ENCODE data around the gene MARCHF3.
"Not testable (repeated sequence)": the region's sequence is repeated elsewhere in the genome, so short reads cannot be mapped to it uniquely, and the experiment has no call there.

Gene MARCHF3, protein sequence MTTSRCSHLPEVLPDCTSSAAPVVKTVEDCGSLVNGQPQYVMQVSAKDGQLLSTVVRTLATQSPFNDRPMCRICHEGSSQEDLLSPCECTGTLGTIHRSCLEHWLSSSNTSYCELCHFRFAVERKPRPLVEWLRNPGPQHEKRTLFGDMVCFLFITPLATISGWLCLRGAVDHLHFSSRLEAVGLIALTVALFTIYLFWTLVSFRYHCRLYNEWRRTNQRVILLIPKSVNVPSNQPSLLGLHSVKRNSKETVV

DNA sequence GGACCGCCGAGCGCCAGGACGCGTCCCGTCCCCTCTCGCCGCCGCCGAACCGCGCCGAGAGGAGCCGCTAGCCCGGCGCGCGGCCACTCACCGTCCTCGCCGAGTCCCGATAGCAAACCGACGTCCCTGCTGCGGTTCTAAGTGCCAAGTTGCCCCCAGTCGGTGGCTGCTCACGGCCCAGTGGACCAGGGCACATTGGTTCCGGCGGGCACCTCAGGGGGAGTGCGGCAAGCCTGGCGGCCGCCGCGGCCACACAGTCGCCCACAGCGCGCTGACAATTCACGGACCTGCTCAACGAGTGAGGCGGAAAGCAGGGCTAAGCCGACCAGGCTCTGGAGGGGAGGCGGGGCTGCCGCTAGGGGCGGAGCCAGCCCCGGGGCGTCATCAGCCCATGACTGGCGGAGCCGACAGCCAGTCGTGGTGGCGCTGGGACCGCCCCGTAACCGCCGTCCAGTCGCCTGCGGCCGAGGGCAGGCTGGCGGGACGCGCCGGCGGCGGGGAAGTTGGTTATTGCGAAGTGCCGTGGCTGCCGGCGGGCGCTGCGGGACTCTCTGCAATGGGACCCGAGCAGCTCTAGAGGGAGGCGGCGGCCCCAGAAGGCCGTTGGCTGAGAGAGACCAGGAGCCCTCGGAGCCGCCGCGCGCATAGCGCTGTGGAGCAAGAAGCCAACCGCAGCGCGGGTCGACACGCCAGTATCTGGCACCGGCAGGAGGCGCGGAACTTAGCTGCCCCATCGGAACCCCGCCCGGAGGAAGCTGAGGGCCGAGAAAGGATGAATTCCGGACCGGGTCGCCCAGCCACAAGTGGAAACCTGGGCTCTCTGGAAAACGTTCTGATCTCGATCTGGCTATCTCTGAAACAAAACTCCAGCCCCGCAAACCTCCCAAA lies at the start of gene MARCHF3:
Gene MARCHF3, minus strand, starts transcription at position 300 of the 888 bp plus-strand sequence. CDS start 112,387 bp downstream, outside the sequence.
- H3K4me3 ChIP-seq (ENCODE audit: low read depth, low read length), result peak within 1 kb of the TSS; percentile 80

DNA sequence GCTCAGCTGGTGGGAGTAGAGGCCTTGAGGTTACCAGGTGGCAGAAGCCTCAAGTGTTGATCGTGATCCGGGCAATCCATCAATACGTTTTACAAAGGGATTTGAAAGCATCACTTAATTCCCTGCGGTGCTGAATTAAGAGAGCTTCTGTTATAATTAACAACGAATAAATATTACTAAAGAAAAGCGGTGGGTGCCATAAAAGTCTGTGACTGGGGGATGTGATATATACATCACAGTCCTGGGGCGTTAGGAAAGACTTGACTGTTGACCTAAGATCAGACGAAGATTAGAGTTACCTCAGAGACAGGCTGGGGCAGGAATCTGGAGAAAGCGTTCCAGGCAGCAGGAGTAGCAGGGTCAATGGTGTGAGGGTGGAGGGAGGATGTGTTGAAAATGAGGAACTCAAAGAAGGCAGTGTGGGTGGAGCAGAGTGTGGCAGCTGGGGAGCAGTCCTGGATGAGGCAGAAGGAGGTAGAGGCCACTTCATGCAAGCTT lies 49.7 kb upstream of the MARCHF3 start:
- no peak overlapping the region for H3K4me3 ChIP-seq (ENCODE audit: low read depth, low read length)

DNA sequence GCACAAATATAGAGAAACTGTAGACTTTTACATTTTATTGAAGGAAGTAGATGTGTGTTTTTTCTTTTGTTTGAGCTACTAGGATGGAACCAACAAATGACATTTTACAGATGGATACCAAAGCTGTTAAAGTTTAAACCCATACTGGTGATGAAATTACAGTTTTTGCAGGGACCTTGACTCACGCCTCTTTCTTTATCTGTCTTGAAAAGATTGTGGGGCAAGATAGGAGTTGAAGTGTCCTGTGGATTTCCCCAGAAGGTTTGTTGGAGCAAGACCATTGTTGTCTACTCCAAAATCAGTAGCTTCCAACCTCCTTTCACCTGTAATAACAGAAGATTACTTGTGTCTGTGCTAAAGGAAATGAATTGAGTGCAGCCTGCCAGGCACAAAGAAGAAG lies 47.0 kb upstream of the MARCHF3 start:
- H3K4me3 ChIP-seq (ENCODE audit: low read depth, low read length), result no peak overlapping the region

DNA sequence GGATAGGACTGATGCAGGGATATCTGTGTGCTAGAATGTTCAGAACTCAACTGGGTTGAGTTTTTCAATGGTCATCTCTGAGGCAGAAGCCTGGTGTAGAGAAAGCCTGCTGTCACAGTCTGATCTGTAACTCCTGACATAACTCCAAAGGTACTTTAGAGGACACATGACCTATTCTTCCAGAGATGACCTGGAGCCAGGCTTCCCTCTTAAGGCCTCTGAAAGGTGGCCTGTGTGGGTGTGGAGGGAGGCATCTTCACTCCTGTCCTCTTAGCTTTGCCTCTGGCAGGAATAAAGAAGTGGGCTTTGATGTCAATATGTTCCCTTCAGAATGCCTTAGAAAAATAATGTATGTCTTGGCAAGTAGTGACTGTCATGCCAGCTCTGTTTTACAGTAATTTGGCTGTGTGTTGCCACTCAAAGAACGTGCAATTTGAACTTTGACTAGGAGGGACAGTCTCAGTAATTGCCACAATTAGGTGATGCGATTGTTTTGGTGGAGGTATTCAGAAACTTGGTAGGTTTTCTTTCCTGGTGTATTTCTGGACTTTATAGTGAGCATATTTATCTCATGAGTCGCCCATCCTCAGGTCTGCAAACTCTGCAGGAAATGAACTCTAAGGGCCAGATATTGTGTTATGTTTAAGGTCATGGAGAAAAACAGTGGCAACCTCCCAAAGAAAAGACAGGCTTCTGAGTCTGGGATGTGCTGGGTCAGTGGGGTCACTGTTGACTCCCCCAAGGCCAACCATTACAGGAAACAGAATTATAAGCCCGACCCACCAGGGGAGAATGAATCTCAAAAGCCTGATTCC lies 46.2 kb upstream of the MARCHF3 start:
- no peak overlapping the region for H3K4me3 ChIP-seq (ENCODE audit: low read depth, low read length)

DNA sequence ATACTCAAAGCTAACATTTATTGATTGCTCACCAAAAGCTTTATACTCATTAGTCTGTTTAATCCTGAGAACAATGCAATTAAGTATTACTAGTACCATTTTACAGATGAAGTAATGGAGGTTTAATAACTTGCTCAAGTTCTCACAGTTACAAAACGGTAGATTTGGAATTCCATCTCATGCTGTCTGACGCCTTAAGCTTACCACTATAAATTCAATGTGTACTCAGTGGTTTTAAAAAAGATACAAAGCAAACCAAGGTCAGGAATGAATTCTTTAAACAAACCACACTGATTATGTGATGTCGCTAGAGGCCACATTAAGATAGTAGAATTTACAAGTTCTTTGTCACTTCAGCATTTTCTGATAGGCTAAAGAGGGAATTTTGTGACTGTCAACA lies 44.1 kb upstream of the MARCHF3 start:
- no peak overlapping the region for H3K4me3 ChIP-seq (ENCODE audit: low read depth, low read length)

DNA sequence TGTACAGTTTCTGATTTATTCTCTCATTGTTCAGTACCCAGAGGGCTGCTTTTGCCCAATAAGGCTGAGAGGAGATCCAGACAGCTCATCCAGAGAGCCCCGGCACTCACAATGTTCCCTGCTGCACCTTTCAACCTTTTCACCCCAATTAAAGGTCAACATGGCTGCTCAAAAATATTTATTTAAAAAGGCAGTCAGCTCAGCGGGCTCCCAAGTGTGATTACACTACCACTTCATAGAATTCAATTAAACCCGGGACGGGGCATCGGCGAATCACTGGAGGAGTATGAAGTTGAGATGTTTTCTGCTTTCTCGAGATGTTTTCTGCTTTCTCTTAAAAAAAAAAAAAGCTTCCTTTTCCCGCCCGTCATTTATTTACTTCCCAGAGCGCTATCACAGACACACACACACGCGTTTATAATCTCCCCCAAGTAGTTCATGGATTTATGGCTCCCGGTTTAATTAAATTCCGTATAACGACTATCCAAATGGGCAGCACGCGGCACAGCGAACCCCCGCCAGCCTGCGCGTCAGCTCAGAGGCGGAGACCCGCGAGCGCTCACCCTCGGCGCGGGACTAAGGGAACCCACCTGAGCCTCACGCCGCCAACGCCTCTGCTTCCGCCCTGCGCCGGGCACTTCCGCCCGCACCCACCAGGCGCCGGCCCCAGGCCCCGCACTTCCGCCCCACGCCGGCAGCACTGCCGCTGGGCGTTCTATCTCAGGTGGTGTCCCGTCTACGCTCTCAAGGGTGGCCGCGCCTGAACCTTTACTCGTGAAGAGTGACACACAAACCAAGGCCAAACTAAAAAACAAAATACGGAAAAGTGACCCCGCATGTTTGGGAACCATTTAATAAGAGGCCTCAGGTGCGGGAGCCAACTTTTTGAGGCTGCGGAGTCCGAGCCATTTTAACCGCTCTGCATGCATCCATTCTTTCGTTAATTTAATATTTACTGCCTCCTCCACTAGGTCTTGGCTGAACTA lies 42.8 kb upstream of the MARCHF3 start, which contains the start of gene C5orf63:
Gene C5orf63, minus strand, starts transcription at position 642 of the 986 bp plus-strand sequence. CDS start 14,507 bp downstream, outside the sequence.
- no peak within 1 kb of the TSS for H3K4me3 ChIP-seq (ENCODE audit: low read depth, low read length)

DNA sequence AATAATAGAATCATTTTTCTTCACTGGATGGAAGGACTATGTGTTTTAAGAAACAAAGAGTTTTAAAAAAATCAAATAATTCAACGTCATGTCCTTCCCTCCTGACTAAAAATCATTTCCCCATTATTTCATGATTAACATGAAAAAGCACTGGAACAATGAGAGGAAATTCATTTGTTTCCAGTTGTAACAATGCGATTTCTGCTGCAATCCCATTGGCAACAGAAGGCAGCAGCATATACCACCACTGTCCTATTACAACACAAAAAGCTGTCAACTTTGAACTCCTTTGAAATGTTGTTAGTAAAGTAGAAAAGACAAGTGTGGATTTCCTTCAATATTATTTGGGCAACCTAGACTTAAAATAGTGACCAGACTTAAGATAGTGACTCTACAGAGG lies 39.9 kb upstream of the MARCHF3 start:
- no peak overlapping the region for H3K4me3 ChIP-seq (ENCODE audit: low read depth, low read length)

DNA sequence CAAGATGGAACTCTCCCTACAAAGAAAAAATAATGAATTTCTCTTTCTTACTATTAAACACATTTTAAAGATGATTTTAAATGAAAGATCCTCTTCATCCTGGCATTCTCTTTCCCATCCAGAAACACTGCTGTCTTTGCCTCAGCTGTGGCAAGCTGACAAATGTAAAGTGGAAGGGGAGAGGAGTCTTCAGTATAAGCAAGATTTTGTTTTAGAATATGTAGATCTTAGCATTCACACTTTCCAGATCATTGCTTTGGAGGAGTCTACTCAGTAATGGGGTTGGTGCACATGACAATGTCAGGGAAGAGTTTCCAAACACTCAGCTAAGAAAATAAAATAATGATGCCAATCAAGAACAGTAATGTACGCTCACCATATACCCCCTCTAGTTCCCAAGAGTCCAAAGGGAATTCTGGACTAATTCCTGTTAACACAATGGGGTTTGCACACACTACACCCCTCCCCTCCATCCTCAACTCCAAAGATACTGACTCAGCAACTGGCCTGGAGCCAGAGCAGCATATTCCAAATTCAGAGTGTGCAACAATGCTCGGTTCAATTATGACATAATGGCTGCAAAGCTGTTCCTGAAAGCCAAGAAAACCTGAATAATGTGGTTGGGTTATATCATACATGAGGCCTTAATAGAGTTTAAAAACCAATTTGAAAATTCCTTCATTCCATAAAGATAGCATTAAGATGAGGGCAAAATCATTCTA lies 38.3 kb upstream of the MARCHF3 start:
- no peak overlapping the region for H3K4me3 ChIP-seq (ENCODE audit: low read depth, low read length)

DNA sequence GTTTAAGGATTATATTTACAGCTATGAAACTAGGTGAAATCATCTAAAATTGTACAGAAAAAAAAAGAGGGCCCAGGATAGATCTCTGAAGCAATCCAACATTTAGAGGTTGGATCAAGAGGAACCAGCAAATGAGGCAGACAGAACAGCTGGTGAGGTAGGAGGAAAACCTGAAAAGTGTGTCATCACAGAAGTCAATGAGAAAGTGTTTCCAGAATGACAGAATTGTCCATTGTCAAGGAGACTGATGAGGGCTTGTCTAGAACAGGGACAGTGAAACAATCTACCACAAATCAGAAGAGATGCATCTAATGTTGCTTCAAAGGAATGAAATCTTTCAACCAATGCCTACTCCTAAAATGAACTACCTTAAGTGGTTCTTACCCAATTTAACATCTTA lies 36.4 kb upstream of the MARCHF3 start:
- no peak overlapping the region for H3K4me3 ChIP-seq (ENCODE audit: low read depth, low read length)

DNA sequence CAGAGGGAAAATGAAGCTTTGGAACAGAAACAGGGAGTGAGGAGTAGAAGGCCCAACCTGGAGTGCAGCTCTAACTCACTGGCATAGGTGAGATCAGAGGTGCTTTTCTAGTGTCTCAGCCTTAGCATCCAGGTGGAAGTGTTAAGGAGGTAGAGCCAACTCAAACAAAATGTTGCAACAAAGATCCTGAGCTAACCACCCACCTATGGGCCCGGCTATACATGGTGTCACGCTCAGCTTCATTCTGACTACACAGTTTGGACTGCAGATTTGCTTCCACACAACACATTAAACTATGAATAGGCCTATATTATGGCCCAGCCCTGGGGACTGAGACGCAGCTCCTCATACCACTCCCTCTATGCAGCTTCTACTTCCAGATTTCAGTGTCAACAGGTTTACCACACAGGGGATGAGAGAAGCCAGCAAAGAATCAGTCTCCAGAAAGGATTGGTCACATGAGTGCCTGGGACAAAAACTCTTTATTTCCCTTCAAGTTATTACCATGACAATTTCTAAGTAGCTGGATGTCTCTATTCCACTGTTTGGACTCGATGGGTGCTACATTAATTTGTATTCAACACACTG lies 34.0 kb upstream of the MARCHF3 start:
- no peak overlapping the region for H3K4me3 ChIP-seq (ENCODE audit: low read depth, low read length)

DNA sequence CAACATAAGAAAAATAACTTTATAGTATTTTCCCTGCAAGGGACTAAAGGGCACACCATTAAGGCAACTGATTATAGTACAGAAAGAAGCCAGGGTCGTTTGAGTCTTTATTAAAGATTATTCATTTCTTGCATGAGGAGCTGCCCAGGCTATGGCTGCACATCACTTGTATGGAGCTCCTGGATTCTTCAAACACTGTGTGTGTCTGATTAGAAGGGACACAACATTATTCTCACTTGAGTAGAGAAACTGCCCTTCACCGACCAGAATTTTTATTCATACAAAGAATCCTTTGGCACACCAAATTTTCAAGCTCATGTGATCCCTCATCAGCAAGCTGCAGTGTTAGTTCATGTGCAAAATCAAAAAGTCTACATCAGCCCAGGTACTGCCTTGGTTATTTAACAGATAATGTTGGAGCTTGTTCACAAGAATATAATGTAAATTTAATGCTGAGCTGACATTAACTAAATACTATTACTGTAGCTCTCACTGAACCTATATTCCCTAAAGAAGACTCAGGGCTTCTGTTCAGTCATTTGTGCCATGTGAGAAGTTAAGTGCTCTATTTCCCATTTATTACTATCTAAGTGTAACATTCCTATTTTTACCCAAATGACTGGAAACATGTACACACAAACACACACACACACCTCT lies 33.0 kb upstream of the MARCHF3 start:
- no peak overlapping the region for H3K4me3 ChIP-seq (ENCODE audit: low read depth, low read length)

DNA sequence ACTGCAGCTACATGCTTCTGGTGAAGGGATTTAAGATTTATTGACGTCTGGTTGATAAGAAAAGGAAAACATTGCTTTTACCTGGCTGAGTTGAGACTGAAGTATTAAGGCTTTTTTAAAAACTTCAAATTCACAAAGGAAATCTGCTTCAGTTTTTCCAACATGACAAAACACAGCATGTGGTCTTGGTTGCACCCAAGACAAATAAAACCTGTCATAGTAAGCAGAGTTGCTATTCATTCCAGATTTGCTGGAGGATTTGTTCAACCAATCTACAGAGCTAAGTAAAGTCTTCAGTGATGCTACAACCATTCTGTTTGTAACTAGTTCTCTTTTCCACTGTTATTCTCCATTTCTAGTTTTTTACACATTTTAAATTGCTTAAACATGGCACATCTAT lies 31.6 kb upstream of the MARCHF3 start:
- H3K4me3 ChIP-seq (ENCODE audit: low read depth, low read length), result no peak overlapping the region

DNA sequence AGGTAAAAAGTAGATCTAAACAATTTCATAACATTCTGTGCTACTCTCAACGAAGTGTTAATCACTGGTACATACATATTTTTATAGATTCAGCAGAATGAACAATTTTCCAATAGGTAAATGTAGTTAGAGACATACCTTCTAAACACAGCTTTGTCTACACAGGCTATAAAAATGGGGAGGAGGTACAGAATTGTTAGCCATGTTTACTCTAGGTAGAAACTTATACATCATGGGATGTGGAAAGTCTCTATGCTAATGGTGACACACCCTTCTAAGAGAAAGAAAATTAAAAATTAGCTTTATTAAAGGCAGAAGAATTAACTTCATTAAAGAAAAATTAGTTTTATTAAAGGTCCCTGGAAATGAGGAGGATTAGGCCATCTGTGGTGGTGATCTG lies 31.2 kb upstream of the MARCHF3 start:
- no peak overlapping the region for H3K4me3 ChIP-seq (ENCODE audit: low read depth, low read length)

DNA sequence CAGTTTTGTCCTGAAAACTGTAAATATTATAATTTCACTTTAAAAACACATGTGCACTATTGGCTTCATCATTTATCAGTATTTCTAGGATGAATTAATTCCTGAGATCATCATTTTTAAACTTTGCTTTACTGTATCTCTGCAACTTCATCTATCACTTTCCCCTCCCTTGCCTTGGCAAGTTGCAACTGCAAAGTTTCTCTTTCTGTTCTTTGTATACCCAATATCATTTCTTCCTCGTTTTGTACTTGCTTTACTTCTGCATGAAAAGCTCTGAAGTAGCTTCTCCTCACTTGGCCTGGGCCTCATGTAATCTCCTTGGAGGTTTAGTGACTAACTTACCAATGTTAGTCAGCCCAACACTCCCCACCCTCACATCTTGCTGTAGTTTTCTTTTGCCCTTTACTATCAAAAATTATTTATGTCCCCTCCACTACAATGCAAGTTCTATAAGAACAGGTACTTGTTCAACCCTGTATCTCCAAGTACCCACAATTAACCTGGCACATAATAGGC lies 30.2 kb upstream of the MARCHF3 start:
- H3K4me3 ChIP-seq (ENCODE audit: low read depth, low read length), result no peak overlapping the region

DNA sequence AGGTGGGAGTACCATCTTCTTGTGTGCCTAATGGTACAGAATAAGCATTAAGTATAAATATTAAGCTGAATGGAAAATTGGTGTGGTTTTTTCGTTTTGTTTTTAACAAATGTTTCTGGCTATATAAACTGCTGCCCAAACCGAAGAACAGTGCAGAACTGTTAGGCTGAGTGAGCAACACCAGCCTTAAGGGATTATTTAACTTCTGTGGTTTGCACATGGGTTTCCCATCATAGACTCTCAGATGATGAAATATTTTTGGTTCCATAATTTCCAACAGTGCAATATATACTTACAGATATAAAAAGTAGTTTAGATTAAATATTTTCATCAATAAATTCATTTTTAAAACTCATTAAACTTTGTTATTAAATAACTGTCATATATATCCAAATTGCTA lies 26.5 kb upstream of the MARCHF3 start:
- H3K4me3 ChIP-seq (ENCODE audit: low read depth, low read length), result no peak overlapping the region

DNA sequence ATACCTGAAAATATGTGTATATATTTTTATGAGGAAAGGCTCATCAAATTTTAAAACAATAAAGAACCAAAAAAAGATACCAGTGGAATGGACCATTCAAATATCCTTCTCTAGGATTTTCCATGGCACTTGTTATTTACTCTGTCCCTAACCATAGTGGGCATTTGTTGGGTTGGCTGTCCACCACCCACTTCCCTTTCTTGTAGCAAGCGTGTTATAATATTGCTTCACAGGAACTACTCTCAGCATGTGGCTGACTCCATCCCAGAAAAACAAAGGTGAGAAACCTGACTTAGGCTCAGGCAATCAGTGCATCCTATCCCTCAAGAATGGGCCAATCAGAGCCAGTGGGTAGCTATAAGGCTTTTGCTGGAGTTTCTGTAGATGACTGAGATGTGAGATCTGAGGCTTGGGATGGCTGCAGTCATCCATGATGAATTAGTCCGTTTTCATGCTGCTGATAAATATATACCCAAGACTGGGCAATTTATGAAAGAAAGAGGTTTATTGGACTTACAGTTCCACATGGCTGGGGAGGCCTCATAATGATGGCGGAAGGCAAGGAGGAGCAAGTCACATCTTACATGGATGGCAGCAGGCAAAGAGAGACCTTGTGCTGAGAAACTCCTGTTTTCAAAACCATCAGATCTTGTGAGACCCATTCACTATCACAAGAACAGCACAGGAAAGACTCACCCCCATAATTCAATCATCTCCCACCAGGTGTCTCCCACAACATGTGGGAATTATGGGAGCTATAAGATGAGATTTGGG lies 25.7 kb upstream of the MARCHF3 start:
- no peak overlapping the region for H3K4me3 ChIP-seq (ENCODE audit: low read depth, low read length)

DNA sequence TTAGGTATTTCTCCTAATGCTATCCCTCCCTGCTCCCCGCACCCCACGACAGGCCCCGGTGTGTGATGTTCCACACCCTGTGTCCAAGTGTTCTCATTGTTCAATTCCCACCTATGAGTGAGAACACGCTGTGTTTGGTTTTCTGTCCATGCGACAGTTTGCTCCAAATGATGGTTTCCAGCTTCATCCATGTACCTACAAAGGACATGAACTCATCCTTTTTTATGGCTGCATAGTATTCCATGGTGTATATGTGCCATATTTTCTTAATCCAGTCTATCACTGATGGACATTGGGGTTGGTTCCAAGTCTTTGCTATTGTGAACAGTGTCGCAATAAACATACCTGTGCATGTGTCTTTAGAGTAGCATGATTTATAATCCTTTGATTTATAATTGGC lies 23.2 kb upstream of the MARCHF3 start:
- H3K4me3 ChIP-seq (ENCODE audit: low read depth, low read length), result not testable (repeated sequence)

All from iPS-11a (cell line).